Heart left ventricle (tissue), 13 donors: ENCODE measurements around the gene SHROOM3.

Experiments
- CTCF ChIP-seq, 12 donors: fragments of 200-600 bp; sonication (generic) in 4 of 12; IDR thresholded peaks; one replicate each; pipeline versions ENCODE4 v1.5.0 to v1.8.0; 2018 to 2022; ENCODE audit warnings: antibody characterized with exemption in 12 of 12, mild to moderate bottlenecking in 5 of 12
- POLR2A ChIP-seq, 2 donors: fragments of 450-650 bp; IDR thresholded peaks; one replicate each; pipeline ENCODE4 v1.6.1; 2017; ENCODE audit warnings: antibody characterized with exemption in 2 of 2, mild to moderate bottlenecking in 2 of 2, moderate library complexity in 2 of 2
- donor health status: ischemic (EF 13 %, LVEDD 7.1; RV severe dilation, severe dysfunction).
- donor health status: DM: no; HTN: yes; CAD: no.
- donor health status: DM: no; HTN: no; CAD: no.
- donor health status: ischemic (EF 25% LVEDD 6.9; RV normal size, moderate dysfunction).
- donor health status: ischemic (EF 25% LVEDD 5.7; RV mildly dilated, moderate dysfunction).
- donor health status: ischemic (EF 35%, LVEDD 5.7; RV mildly dilated, moderate dysfunction).
- donor health status: nonischemic (EF 11% LVEDD 7.7; RV severe dilation, severe dysfunction).
- donor health status: DM: yes; HTN: yes; CAD: no.
- donor health status: PGD.
- donor health status: ischemic (EF 29% LVEDD 5.4; RV normal size, mild dysfunction).
- donor health status: nonischemic (EF 23%, LVEDD 6.1; RV moderate dilation, normal function).

GRCh38 chr4:76756416-76756815 lies 321.4 kb downstream of the SHROOM3 start:
- TF ChIP-seq CTCF (IDR thresholded peaks at IDR 0.05) (no peak), POLR2A (IDR thresholded peaks at IDR 0.05) (no peak)
